ENCODE measurements around the gene OR51G2.
"Not testable (repeated sequence)": the region's sequence is repeated elsewhere in the genome, so short reads cannot be mapped to it uniquely, and the experiment has no call there.

Gene OR51G2

GRCh38 chr11:4919250-4919649 lies at the start of gene OR51G2:
TSS of gene OR51G2 (minus strand) at chr11:4919350. CDS start at chr11:4915663, 3,687 bp downstream.
- no peak for DNase-seq

- DNase-seq = no peak
Observed at GRCh38 chr11:4962816-4963215, 43.7 kb upstream of the OR51G2 start.

GRCh38 chr11:4960877-4961276 lies 41.7 kb upstream of the OR51G2 start:
- DNase-seq = no peak

- DNase-seq = no peak
Observed at GRCh38 chr11:4957396-4957795, 38.2 kb upstream of the OR51G2 start.

- DNase-seq = not testable (repeated sequence)
Observed at GRCh38 chr11:4955613-4956012, 36.5 kb upstream of the OR51G2 start, which contains the start of gene OR51A2. TSS of gene OR51A2 (minus strand) at chr11:4955713. CDS start at chr11:4955713, 0 bp downstream.

GRCh38 chr11:4947505-4947904 lies 28.4 kb upstream of the OR51G2 start, which contains the start of gene OR51A4:
TSS of gene OR51A4 (minus strand) at chr11:4947605. CDS start at chr11:4947100, 505 bp downstream.
- no peak for DNase-seq

- DNase-seq = no peak
Observed at GRCh38 chr11:4936745-4937144, 17.6 kb upstream of the OR51G2 start.

GRCh38 chr11:4932751-4933150 lies 13.6 kb upstream of the OR51G2 start:
- DNase-seq = no peak

- no peak for DNase-seq
Observed at GRCh38 chr11:4926608-4927007, 7.5 kb upstream of the OR51G2 start.

GRCh38 chr11:4924239-4924638 lies 5.1 kb upstream of the OR51G2 start, which contains the start of gene OR51G1:
TSS of gene OR51G1 (minus strand) at chr11:4924339. CDS start at chr11:4924339, 0 bp downstream.
- DNase-seq = no peak

GRCh38 chr11:4922304-4922703 lies 3.2 kb upstream of the OR51G2 start:
- no peak for DNase-seq

GRCh38 chr11:4921796-4922195 lies 2.6 kb upstream of the OR51G2 start:
- no peak for DNase-seq

GRCh38 chr11:4916581-4916980 lies 2.6 kb downstream of the OR51G2 start:
- DNase-seq = no peak

GRCh38 chr11:4903484-4903883 lies 15.7 kb downstream of the OR51G2 start, which contains the start of gene OR51A7:
TSS of gene OR51A7 (plus strand) at chr11:4903783. CDS start at chr11:4907370, 3,587 bp downstream.
- DNase-seq = no peak

- no peak for DNase-seq
Observed at GRCh38 chr11:4891996-4892640, 27.0 kb downstream of the OR51G2 start.

- no peak for DNase-seq
Observed at GRCh38 chr11:4890279-4890678, 28.9 kb downstream of the OR51G2 start.

GRCh38 chr11:4887591-4887990 lies 31.6 kb downstream of the OR51G2 start:
- no peak for DNase-seq

GRCh38 chr11:4886186-4886585 lies 33.0 kb downstream of the OR51G2 start:
- DNase-seq = no peak

GRCh38 chr11:4884361-4884760 lies 34.8 kb downstream of the OR51G2 start:
- no peak for DNase-seq

GRCh38 chr11:4882543-4882942 lies 36.6 kb downstream of the OR51G2 start:
- no peak for DNase-seq

- DNase-seq = no peak
Observed at GRCh38 chr11:4881860-4882500, 37.2 kb downstream of the OR51G2 start, which contains the start of gene OR51T1. TSS of gene OR51T1 (plus strand) at chr11:4881900. CDS start at chr11:4881900, 0 bp downstream.

GRCh38 chr11:4881188-4881587 lies 38.0 kb downstream of the OR51G2 start:
- DNase-seq = no peak

- no peak for DNase-seq
Observed at GRCh38 chr11:4865855-4866254, 53.3 kb downstream of the OR51G2 start.

- DNase-seq = no peak
Observed at GRCh38 chr11:4863876-4864275, 55.3 kb downstream of the OR51G2 start.
